IMR-90 (cell line): Measurements from ENCODE around the gene XPO6. TPM values are rescaled to one million over a fixed set of nuclear protein-coding genes. Genes with fewer than 3 reads are reported as not detected.

ENCODE experiments used
- ATAC-seq: fragments of 200-7000 bp; cut with Tn5 transposase; 2 replicates; pipeline ENCODE4 v1.9.1; 2020; ENCODE audit warnings: low read depth, mild to moderate bottlenecking, moderate library complexity
- BruUV-seq: library from RNA; stranded (reverse); fragments of 400-500 nt; replicated peaks from 2 replicates; lab custom pipeline; 2021; lab: Mats Ljungman, UMichigan
- CTCF ChIA-PET: fragments of 300-600 bp; formaldehyde crosslinking; extraction: SDS; loops from one replicate; lab custom pipeline; 2021; ENCODE audit warnings: antibody characterized with exemption; lab: Yijun Ruan, JAX
- POLR2A ChIA-PET: fragments of 300-600 bp; sonication (Branson Sonifier 250); formaldehyde crosslinking; loops from one replicate; lab custom pipeline; 2022; ENCODE audit warnings: antibody characterized with exemption; ENCODE audit not compliant: unreplicated experiment; lab: Charles Lee
- DNase-seq: peaks from one replicate; pipeline ENCODE4 v3.0.0; 2013
- H2AFZ ChIP-seq: replicated peaks from 2 replicates; pipeline ENCODE3; 2013; ENCODE audit warnings: low read length, mild to moderate bottlenecking; ENCODE audit not compliant: poor library complexity
- H2AK5ac ChIP-seq: 2 replicates; pipeline ENCODE4 v1.6.1; 2013; ENCODE audit warnings: low read depth, low read length, inconsistent platforms
- H2AK9ac ChIP-seq: replicated peaks from 2 replicates; pipeline ENCODE3; 2013; ENCODE audit warnings: mild to moderate bottlenecking, low read depth, low read length, moderate library complexity; ENCODE audit not compliant: poor library complexity
- H2BK120ac ChIP-seq: 2 replicates; pipeline ENCODE4 v1.6.1; 2013; ENCODE audit warnings: low read depth, low read length, inconsistent platforms
- H2BK15ac ChIP-seq: 3 replicates; pipeline ENCODE4 v1.6.1; 2013; ENCODE audit warnings: low read depth, low read length, inconsistent platforms
- H2BK20ac ChIP-seq: 2 replicates; pipeline ENCODE4 v1.6.1; 2013; ENCODE audit warnings: low read depth, mild to moderate bottlenecking, inconsistent platforms, low read length, moderate library complexity
- H2BK5ac ChIP-seq: 2 replicates; pipeline ENCODE4 v1.6.1; 2013; ENCODE audit warnings: mild to moderate bottlenecking, low read depth, low read length, inconsistent platforms; ENCODE audit not compliant: poor library complexity, severe bottlenecking
- H3K14ac ChIP-seq: replicated peaks from 2 replicates; pipeline ENCODE4 v1.6.1; 2013; ENCODE audit warnings: low read depth, low read length, inconsistent platforms
- H3K18ac ChIP-seq: 2 replicates; pipeline ENCODE4 v1.6.1; 2013; ENCODE audit warnings: low read depth, low read length, control low read depth
- H3K23ac ChIP-seq: 2 replicates; pipeline ENCODE4 v1.6.1; 2013; ENCODE audit warnings: low read depth, low read length, inconsistent platforms
- H3K27ac ChIP-seq: 2 replicates; pipeline ENCODE4 v1.5.1; 2013; ENCODE audit warnings: mild to moderate bottlenecking, control low read depth, low read length; ENCODE audit not compliant: insufficient read depth
- H3K27me3 ChIP-seq: 2 replicates; pipeline ENCODE4 v1.6.1; 2013; ENCODE audit warnings: low read length; ENCODE audit not compliant: control insufficient read depth, insufficient read depth
- H3K36me3 ChIP-seq: 2 replicates; pipeline ENCODE4 v1.6.1; 2013; ENCODE audit warnings: low read length, mixed read lengths; ENCODE audit not compliant: control insufficient read depth, insufficient read depth
- H3K4ac ChIP-seq: 2 replicates; pipeline ENCODE4 v1.6.1; 2013; ENCODE audit warnings: low read depth, low read length, inconsistent platforms
- H3K4me1 ChIP-seq: 2 replicates; pipeline ENCODE4 v1.6.1; 2013; ENCODE audit warnings: low read length, mixed read lengths; ENCODE audit not compliant: control insufficient read depth, insufficient read depth
- H3K4me2 ChIP-seq: 2 replicates; pipeline ENCODE4 v1.6.1; 2013; ENCODE audit warnings: low read depth, mild to moderate bottlenecking, control low read depth, low read length, moderate library complexity
- H3K4me3 ChIP-seq: 2 replicates; pipeline ENCODE4 v1.5.1; 2013; ENCODE audit warnings: low read depth, mild to moderate bottlenecking, control low read depth, low read length, moderate library complexity; ENCODE audit not compliant: insufficient read depth
- H3K56ac ChIP-seq: 2 replicates; pipeline ENCODE4 v1.6.1; 2013; ENCODE audit warnings: low read length, inconsistent platforms; ENCODE audit not compliant: insufficient read depth; ENCODE audit errors: extremely low read depth
- H3K79me1 ChIP-seq, 2 experiments: 2 replicates each; pipeline ENCODE4 v1.6.1; 2013; ENCODE audit warnings: low read length in 2 of 2, inconsistent platforms in 1 of 2, low read depth in 1 of 2
- H3K9ac ChIP-seq: 2 replicates; pipeline ENCODE4 v1.6.1; 2013; ENCODE audit warnings: low read depth, low read length, control low read depth
- H3K9me1 ChIP-seq: 2 replicates; pipeline ENCODE4 v1.6.1; 2013; ENCODE audit warnings: low read length, inconsistent platforms; ENCODE audit not compliant: insufficient read depth
- H3K9me3 ChIP-seq: 2 replicates; pipeline ENCODE4 v1.6.1; 2013; ENCODE audit warnings: low read length; ENCODE audit not compliant: control insufficient read depth, insufficient read depth
- H4K20me1 ChIP-seq: 2 replicates; pipeline ENCODE4 v1.6.1; 2013; ENCODE audit warnings: low read length, inconsistent platforms; ENCODE audit not compliant: insufficient read depth
- H4K5ac ChIP-seq: 2 replicates; pipeline ENCODE4 v1.6.1; 2013; ENCODE audit warnings: mild to moderate bottlenecking, low read depth, low read length, control low read depth
- H4K8ac ChIP-seq, 2 experiments: 2 replicates each; pipeline ENCODE4 v1.6.1; 2013; ENCODE audit warnings: low read depth in 2 of 2, low read length in 2 of 2, control low read depth in 1 of 2, inconsistent platforms in 1 of 2
- H4K91ac ChIP-seq: 2 replicates; pipeline ENCODE4 v1.6.1; 2013; ENCODE audit warnings: low read depth, low read length, inconsistent platforms; ENCODE audit not compliant: insufficient read depth
- MAFK ChIP-seq: IDR thresholded peaks from 2 replicates; pipeline ENCODE4 v1.6.1; 2012; ENCODE audit warnings: low read depth, low read length, improper control_type of control experiment
- RCOR1 ChIP-seq: IDR thresholded peaks from 2 replicates; pipeline ENCODE4 v1.6.1; 2012; ENCODE audit warnings: mild to moderate bottlenecking, low read length, improper control_type of control experiment; ENCODE audit not compliant: insufficient replicate concordance
- RFX5 ChIP-seq: IDR thresholded peaks from 2 replicates; pipeline ENCODE4 v1.8.0; 2012; ENCODE audit warnings: low read depth, mild to moderate bottlenecking, low read length, moderate library complexity
- WGBS, 2 experiments: methylation state at CpG; one replicate each; pipeline versions ENCODE4 v1.1.5 to v1.1.7; 2013; ENCODE audit warnings: missing lambda C conversion rate in 2 of 2; ENCODE audit not compliant: insufficient read length in 1 of 2; ENCODE audit errors: extremely low coverage in 2 of 2; 5-methylcytosine and 5-hydroxymethylcytosine counted together
- dilution Hi-C: fragments of 300-500 bp; cut with HindIII; formaldehyde crosslinking; loops from one replicate; pipeline ENCODE4 v1.14.3; 2018; ENCODE audit warnings: low sequenced_read_pairs; ENCODE audit not compliant: unreplicated experiment
- in situ Hi-C: fragments of 300-500 bp; cut with MboI; formaldehyde crosslinking; loops from 3 replicates; pipeline ENCODE4 v1.14.3; 2019; ENCODE audit warnings: low sequenced_read_pairs, inconsistent platforms, mixed read lengths
- intact Hi-C: fragments of 100-400 bp; cut with micrococcal nuclease; formaldehyde crosslinking; loops from 2 replicates; pipeline ENCODE4 v1.10.0; 2022
- polyA plus RNA-seq, 3 experiments: library from polyadenylated mRNA; depleted of rRNA; stranded (reverse); fragments of >200 nt; gene quantifications; 2 replicates each; pipeline ENCODE4 v1.2.3, GENCODE V29; 2012; ENCODE audit warnings: low replicate concordance in 1 of 3
- total RNA-seq: library from RNA; depleted of rRNA; stranded (reverse); fragments of >200 nt; gene quantifications from 2 replicates; pipeline ENCODE4 v1.2.3, GENCODE V29; 2012
- TF ChIP-seq, protein P1 (sequence below): fragments of 150-350 bp; IDR thresholded peaks from 2 replicates; pipeline ENCODE4 v1.6.1; 2016; ENCODE audit warnings: low read depth, mild to moderate bottlenecking, low read length, moderate library complexity, borderline replicate concordance
- TF ChIP-seq, protein P2 (sequence below): fragments of 150-350 bp; IDR thresholded peaks from 2 replicates; pipeline ENCODE4 v1.6.1; 2017; ENCODE audit warnings: mild to moderate bottlenecking, antibody characterized with exemption, low read length, low read depth

The XPO6 gene
- total and polyA plus RNA-seq, 2 of the 4 experiments (the other 2 are of a cell fraction) = 108 to 184 TPM

GRCh38 chr16:28100810-28101532 lies 110.8 kb downstream of the XPO6 start:
- ChIA-PET CTCF (no interaction called here), POLR2A (no interaction called here)
- Histone ChIP-seq H3K4me3 (no peak overlapping the region), H3K4me2 (no peak overlapping the region), H3K36me3 (peaks cover 80% of the 10 kb centered on the region), H2AFZ (no peak overlapping the region), H3K9me1 (no peaks in the 10 kb centered on the region; the same call in 1 of the 2 replicates), H3K9me3 (no peaks in the 10 kb centered on the region), H3K56ac (no peak overlapping the region), H3K79me1 (peaks cover 10 to 38% of the 10 kb centered on the region in 2 experiments; a peak in 3 of 4 replicates), H4K20me1 (peaks cover 22% of the 10 kb centered on the region), H2BK120ac (no peak overlapping the region), H2AK9ac (no peak overlapping the region), H3K4me1 (no peaks in the 10 kb centered on the region), H3K18ac (no peak overlapping the region), H2BK15ac (no peak overlapping the region), H4K8ac (no peak overlapping the region), H4K5ac (no peak overlapping the region), H3K4ac (no peak overlapping the region), H3K27ac (no peak overlapping the region), H3K23ac (no peak overlapping the region), H4K91ac (no peak overlapping the region), H2BK20ac (no peak overlapping the region), H3K9ac (no peak overlapping the region), H2BK5ac (no peak overlapping the region), H2AK5ac (no peak overlapping the region), H3K27me3 (no peaks in the 10 kb centered on the region), H3K14ac (no peak overlapping the region)
- intact Hi-C loops = no loop called here
- DNase-seq (no peak), ATAC-seq (no peak)
- in situ Hi-C loops = loop anchor here (10.0 kb wide), 1 partner anchor 64 kb away; no protein-coding TSS in a partner anchor
- TF ChIP-seq, protein P1, sequence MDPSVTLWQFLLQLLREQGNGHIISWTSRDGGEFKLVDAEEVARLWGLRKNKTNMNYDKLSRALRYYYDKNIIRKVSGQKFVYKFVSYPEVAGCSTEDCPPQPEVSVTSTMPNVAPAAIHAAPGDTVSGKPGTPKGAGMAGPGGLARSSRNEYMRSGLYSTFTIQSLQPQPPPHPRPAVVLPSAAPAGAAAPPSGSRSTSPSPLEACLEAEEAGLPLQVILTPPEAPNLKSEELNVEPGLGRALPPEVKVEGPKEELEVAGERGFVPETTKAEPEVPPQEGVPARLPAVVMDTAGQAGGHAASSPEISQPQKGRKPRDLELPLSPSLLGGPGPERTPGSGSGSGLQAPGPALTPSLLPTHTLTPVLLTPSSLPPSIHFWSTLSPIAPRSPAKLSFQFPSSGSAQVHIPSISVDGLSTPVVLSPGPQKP = no peak
- TF ChIP-seq, protein P2, sequence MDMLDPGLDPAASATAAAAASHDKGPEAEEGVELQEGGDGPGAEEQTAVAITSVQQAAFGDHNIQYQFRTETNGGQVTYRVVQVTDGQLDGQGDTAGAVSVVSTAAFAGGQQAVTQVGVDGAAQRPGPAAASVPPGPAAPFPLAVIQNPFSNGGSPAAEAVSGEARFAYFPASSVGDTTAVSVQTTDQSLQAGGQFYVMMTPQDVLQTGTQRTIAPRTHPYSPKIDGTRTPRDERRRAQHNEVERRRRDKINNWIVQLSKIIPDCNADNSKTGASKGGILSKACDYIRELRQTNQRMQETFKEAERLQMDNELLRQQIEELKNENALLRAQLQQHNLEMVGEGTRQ = no peak
- TF ChIP-seq MAFK = no peak
- TF ChIP-seq RCOR1 = no peak
- TF ChIP-seq RFX5 = no peak
- 98% methylated on average over 5 of the region's 14 CpGs; no CpG with 5 or more reads in 1 of the 2 experiments for WGBS, 2 experiments
- dilution Hi-C loops = no loop called here
- no TSS peak for BruUV-seq
